ENCODE results near the gene CD70.
"Not testable (repeated sequence)": the region's sequence is repeated elsewhere in the genome, so short reads cannot be mapped to it uniquely, and the experiment has no call there.

The CD70 gene

GRCh38 chr19:6551607-6552450 lies 39.1 kb downstream of the CD70 start:
- Histone ChIP-seq H3K9me3 (ENCODE audit: insufficient read depth, low read depth, low read length) (no peaks in the 10 kb centered on the region), H3K9ac (ENCODE audit: low read depth, low read length, poor library complexity, severe bottlenecking) (peak overlapping the region; percentile 4), H4K20me1 (ENCODE audit: insufficient read depth, low read length, poor library complexity, severe bottlenecking) (no peaks in the 10 kb centered on the region), H3K79me2 (ENCODE audit: insufficient read depth, low read length) (no peaks in the 10 kb centered on the region), H3K9me2 (replicated peaks; ENCODE audit: low read depth, low read length) (no peaks in the 10 kb centered on the region), H3K27me3 (ENCODE audit: insufficient read depth, low read length, poor library complexity, severe bottlenecking) (no peaks in the 10 kb centered on the region), H2AFZ (ENCODE audit: low read length) (peak overlapping the region; percentile 65; the same call in 1 of the 2 replicates), H3K4me3 (ENCODE audit: low read length, poor library complexity, severe bottlenecking) (no peak overlapping the region), H3F3A (ENCODE audit: low read depth) (no peaks in the 10 kb centered on the region), H3K36me3 (ENCODE audit: insufficient read depth, low read length) (no peaks in the 10 kb centered on the region), H3K4me2 (ENCODE audit: low read depth, low read length, poor library complexity, severe bottlenecking) (peak overlapping the region; percentile 23), H3K4me1 (ENCODE audit: insufficient read depth, low read length, poor library complexity, severe bottlenecking) (peaks cover 4% of the 10 kb centered on the region)
- no peak for TF ChIP-seq EZH2phosphoT487 (IDR thresholded peaks at IDR 0.05; ENCODE audit: borderline replicate concordance)
- TF ChIP-seq, protein P1, sequence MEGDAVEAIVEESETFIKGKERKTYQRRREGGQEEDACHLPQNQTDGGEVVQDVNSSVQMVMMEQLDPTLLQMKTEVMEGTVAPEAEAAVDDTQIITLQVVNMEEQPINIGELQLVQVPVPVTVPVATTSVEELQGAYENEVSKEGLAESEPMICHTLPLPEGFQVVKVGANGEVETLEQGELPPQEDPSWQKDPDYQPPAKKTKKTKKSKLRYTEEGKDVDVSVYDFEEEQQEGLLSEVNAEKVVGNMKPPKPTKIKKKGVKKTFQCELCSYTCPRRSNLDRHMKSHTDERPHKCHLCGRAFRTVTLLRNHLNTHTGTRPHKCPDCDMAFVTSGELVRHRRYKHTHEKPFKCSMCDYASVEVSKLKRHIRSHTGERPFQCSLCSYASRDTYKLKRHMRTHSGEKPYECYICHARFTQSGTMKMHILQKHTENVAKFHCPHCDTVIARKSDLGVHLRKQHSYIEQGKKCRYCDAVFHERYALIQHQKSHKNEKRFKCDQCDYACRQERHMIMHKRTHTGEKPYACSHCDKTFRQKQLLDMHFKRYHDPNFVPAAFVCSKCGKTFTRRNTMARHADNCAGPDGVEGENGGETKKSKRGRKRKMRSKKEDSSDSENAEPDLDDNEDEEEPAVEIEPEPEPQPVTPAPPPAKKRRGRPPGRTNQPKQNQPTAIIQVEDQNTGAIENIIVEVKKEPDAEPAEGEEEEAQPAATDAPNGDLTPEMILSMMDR (conservative IDR thresholded peaks at IDR 0.05; ENCODE audit: low read length) = peak; percentile 50

- Histone ChIP-seq H3K79me2 (ENCODE audit: insufficient read depth, low read length) (no peaks in the 10 kb centered on the region), H3K27me3 (ENCODE audit: insufficient read depth, low read length, poor library complexity, severe bottlenecking) (no peaks in the 10 kb centered on the region), H3K4me3 (ENCODE audit: low read length, poor library complexity, severe bottlenecking) (no peak overlapping the region), H3K4me1 (ENCODE audit: insufficient read depth, low read length, poor library complexity, severe bottlenecking) (peaks cover 4% of the 10 kb centered on the region), H3K9me2 (replicated peaks; ENCODE audit: low read depth, low read length) (no peaks in the 10 kb centered on the region), H4K20me1 (ENCODE audit: insufficient read depth, low read length, poor library complexity, severe bottlenecking) (no peaks in the 10 kb centered on the region), H2AFZ (ENCODE audit: low read length) (no peak overlapping the region), H3K9ac (ENCODE audit: low read depth, low read length, poor library complexity, severe bottlenecking) (no peak overlapping the region), H3K4me2 (ENCODE audit: low read depth, low read length, poor library complexity, severe bottlenecking) (no peak overlapping the region), H3F3A (ENCODE audit: low read depth) (no peaks in the 10 kb centered on the region), H3K36me3 (ENCODE audit: insufficient read depth, low read length) (no peaks in the 10 kb centered on the region), H3K9me3 (ENCODE audit: insufficient read depth, low read depth, low read length) (no peaks in the 10 kb centered on the region)
- TF ChIP-seq, protein P1 (conservative IDR thresholded peaks at IDR 0.05; ENCODE audit: low read length) = no peak
- no peak for TF ChIP-seq EZH2phosphoT487 (IDR thresholded peaks at IDR 0.05; ENCODE audit: borderline replicate concordance)
Measured at GRCh38 chr19:6551091-6551490, 39.9 kb downstream of the CD70 start.

- not testable (repeated sequence) for H3K4me3 ChIP-seq (ENCODE audit: low read length, poor library complexity, severe bottlenecking); H3K9me2 ChIP-seq (replicated peaks; ENCODE audit: low read depth, low read length); H2AFZ ChIP-seq (ENCODE audit: low read length); H3K36me3 ChIP-seq (ENCODE audit: insufficient read depth, low read length); H3K4me2 ChIP-seq (ENCODE audit: low read depth, low read length, poor library complexity, severe bottlenecking); H4K20me1 ChIP-seq (ENCODE audit: insufficient read depth, low read length, poor library complexity, severe bottlenecking); H3F3A ChIP-seq (ENCODE audit: low read depth); H3K9me3 ChIP-seq (ENCODE audit: insufficient read depth, low read depth, low read length); H3K79me2 ChIP-seq (ENCODE audit: insufficient read depth, low read length); H3K27me3 ChIP-seq (ENCODE audit: insufficient read depth, low read length, poor library complexity, severe bottlenecking); H3K4me1 ChIP-seq (ENCODE audit: insufficient read depth, low read length, poor library complexity, severe bottlenecking); H3K9ac ChIP-seq (ENCODE audit: low read depth, low read length, poor library complexity, severe bottlenecking)
Measured at GRCh38 chr19:6550679-6551078, 40.3 kb downstream of the CD70 start.
